ENCODE data around the gene KANSL1L.
A peak's percentile ranks its signal among the peaks of the same experiment; 100 is the strongest.

The KANSL1L gene

DNA sequence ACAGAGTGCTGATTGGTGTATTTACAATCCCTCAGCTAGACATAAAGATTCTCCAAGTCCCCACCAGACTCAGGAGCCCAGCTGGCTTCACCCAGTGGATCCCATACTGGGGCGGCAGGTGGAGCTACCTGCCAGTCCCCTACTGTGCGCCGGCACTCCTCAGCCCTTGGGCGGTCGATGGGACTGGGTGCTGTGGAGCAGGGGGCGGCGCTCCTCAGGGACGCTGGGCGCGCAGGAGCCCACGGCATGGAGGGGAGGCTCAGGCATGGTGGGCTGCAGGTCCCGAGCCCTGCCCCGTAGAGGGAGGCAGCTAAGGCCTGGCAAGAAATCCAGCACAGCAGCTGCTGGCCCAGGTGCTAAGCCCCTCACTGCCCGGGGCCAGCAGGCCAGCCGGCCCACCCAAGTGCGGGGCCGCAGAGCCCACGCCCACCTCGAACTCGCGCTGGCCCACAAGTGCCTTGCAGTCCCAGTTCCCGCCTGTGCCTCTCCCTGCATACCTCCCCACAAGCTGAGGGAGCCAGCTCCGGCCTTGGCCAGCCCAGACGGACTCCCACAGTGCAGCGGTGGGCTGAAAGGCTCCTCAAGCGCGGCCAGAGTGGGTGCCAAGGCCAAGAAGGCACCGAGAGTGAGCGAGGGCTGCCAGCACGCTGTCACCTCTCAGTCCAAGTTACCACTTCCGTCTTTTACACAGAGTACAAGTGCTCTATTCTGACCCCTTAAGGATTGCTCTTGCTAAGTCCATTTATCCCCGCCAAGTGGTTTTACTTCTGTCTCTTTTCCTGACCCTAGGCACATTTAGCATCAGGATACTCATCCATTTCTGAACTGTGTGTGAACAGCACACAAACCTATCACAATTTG, 170.5 kb downstream of the KANSL1L start:
- DNase-seq (ENCODE audit: low read depth), result no peak

DNA sequence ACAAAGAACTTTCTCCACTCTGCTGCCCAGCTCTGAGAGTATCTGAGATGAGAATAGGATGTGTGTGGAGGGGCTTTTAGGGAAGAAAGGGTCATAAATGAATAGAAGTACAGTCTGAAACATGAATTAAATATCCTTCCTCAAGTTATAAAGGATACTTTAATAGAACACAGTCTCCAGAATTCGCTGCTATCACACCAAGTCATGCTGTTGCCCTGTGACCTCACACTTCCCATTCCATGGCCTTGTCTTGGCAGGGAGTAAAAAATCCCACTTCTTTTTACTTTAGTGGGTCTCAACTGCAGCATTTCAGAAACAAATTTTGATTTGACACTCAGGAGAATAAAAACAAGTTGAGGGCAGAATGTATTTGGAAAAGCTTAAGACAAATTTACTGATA, 172.6 kb downstream of the KANSL1L start:
- DNase-seq (ENCODE audit: low read depth), result no peak

DNA sequence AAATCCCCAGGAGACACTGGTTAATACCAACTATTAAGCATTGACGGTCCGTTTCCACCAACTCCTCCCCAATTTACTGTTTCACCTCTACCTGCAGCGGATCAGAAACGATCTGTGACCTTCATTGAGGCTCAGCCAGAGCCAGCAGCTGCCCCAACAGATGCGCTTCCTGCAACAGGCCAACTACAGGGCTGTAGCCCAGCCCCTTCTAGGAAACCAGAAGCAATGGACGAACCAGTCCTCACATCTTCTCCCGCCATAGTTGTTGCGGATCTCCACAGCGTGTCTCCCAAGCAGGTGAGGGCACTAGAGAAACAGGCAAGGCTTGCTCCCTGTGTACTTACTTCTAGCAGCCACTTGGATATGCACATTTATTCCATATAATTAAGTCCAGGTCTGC, 177.2 kb downstream of the KANSL1L start:
- no peak for DNase-seq (ENCODE audit: low read depth)

DNA sequence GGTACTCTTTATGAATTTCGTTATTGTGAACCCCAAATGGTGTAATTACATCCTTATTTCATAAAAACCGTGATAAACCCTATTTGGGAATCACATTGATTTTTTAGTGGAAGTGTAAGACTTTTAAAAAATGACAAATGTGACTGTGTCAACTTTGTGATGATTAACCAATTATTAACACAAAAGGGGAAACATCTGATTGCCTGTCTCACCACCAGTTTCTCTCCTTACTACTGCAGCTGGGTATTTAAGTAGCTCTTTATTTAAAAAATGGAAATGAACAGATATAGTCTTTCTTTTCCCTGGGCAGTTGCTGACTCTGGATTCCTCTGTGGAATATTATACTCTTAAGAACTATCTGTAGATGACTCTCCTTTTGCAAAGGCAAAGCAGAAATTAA, 180.4 kb downstream of the KANSL1L start:
- no peak for DNase-seq (ENCODE audit: low read depth)

DNA sequence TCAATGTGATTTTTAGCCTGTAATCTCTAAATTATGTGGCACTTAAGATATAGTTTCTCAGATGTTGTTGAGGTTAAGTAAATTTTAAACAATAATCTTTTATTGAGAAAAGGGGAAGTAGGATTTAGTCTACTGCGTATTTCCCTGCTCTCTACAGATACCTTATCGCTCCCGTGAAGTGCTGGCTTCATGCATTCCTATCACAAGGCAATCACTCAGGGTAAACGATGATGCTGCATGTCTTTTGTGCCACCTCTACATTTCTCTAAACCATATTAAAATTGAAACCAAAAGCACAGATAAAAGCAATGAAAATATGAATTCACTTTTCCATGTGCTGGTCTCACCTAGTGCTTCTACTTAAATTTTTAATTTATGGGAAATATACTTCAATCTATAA, 183.2 kb downstream of the KANSL1L start:
- no peak for DNase-seq (ENCODE audit: low read depth)

DNA sequence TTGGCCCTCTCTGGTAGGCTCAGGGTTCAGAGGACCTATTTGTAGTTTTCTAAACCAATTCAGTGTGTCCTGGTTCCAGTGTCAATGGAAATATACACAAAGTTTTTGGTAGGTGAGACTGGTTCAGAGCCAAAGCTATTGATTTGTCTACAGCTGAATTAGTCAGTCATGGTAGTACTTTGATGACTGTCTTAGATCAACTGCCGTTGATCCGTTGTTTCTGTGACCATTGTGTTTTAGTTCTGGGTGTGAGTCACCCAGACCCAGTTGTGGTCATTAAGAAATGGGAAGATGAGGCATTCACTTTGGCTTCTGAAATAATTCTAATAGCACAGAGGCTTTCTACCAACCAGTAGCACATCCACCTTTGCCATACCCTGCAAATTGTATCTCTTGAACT, 184.8 kb downstream of the KANSL1L start:
- DNase-seq (ENCODE audit: low read depth), result no peak

DNA sequence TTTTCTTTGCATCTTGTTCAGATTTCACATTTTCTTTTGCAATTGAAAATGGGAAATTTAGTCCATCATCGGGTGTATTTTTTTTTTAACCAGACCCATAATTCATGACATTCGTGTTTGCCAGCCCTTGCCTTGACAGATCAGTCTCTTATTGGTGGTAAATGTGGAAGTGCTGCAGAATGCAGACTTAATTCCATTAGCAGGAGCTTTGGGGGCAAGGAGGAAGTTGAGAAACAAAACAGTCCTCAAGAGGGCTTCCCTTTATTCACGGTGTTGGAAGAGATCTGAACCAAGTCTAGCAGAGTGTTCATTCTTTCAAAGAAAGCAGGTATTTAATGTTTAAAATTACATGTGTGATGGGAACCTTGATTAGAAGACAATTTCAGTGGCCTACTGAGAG, 185.3 kb downstream of the KANSL1L start:
- no peak for DNase-seq (ENCODE audit: low read depth)

DNA sequence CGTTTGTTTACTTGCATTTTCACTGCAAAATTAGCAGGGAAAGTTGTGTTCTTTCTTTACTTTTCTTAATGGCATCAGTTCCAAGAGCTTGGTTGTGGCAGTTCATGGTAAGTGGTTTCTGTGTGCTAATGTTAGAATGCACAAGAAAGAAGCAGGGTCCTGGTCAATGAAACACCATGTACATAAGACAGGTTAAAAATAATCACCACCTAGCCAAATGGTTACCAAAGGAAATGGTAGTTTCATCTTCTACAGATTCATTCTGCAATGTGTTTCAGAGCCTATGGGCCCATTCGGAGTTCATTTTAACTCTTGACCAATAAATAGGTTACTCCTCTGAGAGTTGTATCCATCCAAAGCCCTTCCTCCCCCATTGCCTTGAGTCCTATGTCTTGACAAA, 186.9 kb downstream of the KANSL1L start:
- no peak for DNase-seq (ENCODE audit: low read depth)

DNA sequence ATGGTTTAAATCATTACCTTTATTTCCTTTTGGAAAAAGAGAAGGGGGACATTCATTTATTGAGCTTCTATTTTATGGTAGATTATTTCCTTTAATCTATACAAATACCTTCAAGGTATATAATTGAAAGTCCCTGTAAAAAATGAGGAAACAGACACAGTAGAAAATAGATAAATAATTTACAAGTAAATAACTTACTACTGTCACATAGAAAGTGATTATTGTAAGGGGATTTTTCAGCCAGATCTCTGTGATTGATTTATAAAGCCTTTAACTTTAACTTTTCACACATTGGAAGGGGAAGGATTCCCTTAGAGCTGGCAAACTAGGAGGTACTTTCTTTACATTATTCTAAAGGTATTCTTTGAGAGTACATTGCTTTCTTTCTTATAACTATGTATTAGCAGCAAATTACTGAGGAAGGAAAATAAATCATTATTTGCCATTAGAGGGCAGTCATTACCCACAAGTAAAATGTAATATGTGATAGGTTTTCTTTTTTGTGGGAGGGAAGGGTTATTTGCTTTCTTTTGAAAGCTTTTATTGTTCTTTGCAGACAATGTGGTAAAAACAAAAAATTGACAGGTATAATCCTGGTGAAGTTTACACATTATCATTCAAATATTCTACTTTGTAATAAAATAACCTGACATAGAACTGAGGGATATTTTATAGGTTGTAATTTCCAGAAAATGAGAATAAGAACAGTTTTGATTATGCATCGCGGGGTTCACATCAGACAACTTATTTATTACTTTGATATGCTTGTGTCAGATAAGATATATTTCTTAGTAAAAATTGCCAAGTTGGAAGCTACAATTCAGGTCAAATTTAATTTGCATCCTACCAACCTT, 193.6 kb downstream of the KANSL1L start:
- peak; percentile 23 for DNase-seq (ENCODE audit: low read depth)

DNA sequence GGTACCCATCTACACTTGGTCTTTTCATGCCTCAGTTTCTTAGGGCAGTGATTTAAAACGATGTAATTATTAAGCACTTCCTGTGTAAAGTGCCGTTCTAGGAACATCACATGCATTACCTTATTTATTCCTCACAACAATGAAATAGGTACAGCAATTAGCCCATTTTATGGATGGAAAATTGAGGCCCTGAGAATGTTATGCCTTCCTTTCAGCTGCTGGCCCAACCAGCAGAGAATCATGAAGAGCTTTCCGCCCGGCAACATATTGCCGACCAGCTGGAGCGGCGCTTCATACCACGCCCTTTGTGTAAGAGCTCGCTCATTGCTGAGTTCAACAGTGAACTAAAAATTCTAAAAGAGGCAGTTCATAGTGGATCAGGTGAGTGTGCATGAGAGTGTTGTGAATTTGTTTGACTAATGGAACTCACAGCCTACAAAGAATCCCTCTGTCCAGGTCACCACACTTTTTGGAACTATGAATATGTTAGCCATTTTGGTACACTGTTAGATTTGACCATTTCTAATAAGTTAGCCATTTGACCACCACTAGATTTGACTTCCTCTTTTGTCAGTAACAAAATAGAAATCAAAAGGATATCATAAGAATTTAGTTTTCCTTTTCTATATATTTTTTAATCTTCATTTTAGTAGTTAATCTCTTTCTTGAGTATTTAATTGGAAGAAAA, 194.4 kb downstream of the KANSL1L start:
- no peak for DNase-seq (ENCODE audit: low read depth)

DNA sequence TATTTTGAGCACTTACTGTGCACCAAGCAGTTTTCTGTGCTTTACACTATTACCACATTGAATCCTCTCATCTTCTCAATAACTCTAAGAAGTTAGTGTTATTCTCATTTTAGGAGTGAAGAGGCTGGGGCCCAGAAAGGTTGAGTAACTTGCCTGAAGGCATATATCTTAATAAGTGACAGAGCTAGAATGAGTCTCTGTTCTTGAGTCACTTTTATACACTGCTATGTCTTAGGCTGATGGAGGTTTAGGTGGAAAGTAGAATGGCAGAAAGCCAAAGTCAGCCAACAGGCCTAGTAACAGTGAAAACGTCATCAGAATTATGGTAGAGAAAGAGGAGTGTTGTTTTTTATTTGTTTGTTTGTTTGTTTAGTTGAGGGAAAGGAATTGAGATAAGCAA, 196.6 kb downstream of the KANSL1L start:
- no peak for DNase-seq (ENCODE audit: low read depth)

DNA sequence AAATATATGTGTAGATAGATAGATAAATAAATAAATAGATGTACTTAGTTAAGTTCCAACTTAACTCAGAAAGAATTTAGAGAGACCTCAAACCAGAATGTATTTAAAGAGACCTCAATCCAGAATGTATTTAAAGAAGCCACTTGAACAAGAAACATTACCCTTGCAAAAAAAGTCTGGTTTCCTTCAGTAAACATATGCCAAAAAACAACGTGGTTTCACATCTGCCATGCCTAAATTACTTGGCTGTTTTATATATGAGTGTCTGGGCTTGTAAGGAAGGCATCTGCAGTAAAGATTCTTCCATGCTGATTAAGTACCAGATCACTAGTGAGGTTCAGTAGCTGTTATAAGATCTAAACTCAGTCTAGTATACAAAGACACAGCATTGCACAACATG, 197.9 kb downstream of the KANSL1L start:
- DNase-seq (ENCODE audit: low read depth), result no peak
